Stimulated activated CD8-positive, alpha-beta memory T cell treated with anti-CD3 and anti-CD28 coated beads, Interleukin-12 subunit alpha, Interleukin-12 subunit beta, amount 100 ng/mL, for 24 hours (primary cell): ENCODE results near the gene CEP89.
"Not testable (repeated sequence)": the region's sequence is repeated elsewhere in the genome, so short reads cannot be mapped to it uniquely, and the experiment has no call there.

Experiments used
- DNase-seq: peaks from one replicate; pipeline ENCODE4 v3.0.0-alpha.2; 2020; ENCODE audit errors: extremely low read depth

The CEP89 gene

GRCh38 chr19:32966750-32967149 is 5.0 kb downstream of the CEP89 start:
- no peak for DNase-seq

- no peak for DNase-seq
Observed at GRCh38 chr19:32945260-32945659, 26.5 kb downstream of the CEP89 start.

DNA sequence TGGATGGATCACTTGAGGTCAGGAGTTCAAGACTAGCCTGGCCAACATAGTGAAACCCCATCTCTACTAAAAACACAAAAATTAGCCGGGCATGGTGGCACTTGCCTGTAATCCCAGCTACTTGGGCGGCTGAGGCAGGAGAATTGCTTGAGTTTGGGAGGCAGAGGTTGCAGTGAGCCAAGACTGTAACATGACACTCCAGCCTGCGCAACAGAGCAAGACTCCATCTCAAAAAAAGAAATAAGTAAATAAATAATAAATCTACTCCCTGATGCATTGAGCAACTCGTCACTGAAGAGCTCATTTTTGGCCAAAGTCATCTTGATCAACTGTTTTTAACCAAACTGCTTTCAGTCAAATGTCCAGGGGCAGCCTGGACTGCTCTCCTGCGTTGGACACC is 30.5 kb downstream of the CEP89 start:
- DNase-seq, result not testable (repeated sequence)

- no peak for DNase-seq
Observed at GRCh38 chr19:32936065-32936464, 35.7 kb downstream of the CEP89 start.

GRCh38 chr19:32935629-32936028 is 36.1 kb downstream of the CEP89 start:
- no peak for DNase-seq

DNA sequence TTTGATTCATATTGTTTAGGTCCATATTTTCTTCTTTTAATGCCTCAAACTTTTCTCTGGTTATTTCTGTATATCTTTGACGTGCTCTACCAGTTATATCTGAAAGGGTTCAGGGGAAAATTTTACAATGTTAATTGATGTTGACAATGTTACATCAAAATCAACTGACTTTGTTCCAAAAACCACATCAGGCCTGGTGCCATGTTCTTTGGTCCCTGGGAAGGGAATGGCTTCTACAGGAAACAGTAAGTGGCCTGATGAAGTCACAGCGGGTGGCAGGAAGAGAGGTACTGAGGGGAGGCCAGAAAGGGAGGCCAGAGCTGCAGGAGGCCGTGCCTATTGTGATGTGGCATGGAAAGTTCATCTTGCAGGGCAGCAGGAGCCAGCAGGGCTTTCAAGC is 38.2 kb downstream of the CEP89 start:
- DNase-seq, result no peak

DNA sequence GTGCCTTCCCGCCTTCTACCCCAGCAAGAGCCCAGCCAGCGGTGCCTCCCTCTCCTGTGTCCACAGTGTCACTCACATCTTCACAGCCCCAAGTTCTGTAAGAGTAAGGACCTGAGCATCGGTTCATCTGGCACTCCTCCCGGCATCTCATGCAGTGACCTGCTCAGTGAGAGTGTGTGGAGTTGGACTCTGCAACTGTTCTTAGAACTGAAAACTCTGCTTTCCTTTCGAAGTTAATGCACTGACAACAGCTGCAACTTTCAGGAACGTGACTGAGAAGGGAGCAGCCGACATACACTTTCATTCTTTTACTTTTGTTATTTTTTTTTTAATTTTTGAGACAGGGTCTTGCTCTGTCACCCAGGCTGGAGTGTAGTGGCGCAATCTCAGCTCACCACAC is 41.2 kb downstream of the CEP89 start:
- no peak for DNase-seq

DNA sequence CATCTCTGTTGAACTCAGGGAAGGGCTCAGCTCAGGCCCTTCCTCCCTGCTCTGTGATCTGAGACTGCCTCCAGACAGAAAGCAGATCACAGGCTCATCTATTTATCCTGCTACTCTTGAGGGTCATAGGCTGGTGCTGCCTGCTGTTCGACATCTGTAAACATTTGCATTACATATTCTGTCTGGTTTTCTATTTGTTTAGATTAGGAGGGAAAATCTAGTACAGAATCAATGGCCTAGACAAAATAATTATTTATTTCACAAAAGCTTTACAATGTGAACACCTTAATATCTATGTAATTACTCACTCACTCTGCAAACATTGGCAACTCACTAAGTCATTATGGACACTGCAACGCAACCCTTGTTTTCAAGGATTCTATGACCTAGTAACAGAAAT is 43.0 kb downstream of the CEP89 start:
- DNase-seq, result no peak

- DNase-seq, result no peak
Observed at GRCh38 chr19:32924200-32924599, 47.6 kb downstream of the CEP89 start.

- DNase-seq, result no peak
Observed at GRCh38 chr19:32921624-32922023, 50.1 kb downstream of the CEP89 start.

- DNase-seq, result no peak
Observed at GRCh38 chr19:32919365-32919764, 52.4 kb downstream of the CEP89 start.

- DNase-seq, result no peak
Observed at GRCh38 chr19:32917616-32917996, 54.2 kb downstream of the CEP89 start.

DNA sequence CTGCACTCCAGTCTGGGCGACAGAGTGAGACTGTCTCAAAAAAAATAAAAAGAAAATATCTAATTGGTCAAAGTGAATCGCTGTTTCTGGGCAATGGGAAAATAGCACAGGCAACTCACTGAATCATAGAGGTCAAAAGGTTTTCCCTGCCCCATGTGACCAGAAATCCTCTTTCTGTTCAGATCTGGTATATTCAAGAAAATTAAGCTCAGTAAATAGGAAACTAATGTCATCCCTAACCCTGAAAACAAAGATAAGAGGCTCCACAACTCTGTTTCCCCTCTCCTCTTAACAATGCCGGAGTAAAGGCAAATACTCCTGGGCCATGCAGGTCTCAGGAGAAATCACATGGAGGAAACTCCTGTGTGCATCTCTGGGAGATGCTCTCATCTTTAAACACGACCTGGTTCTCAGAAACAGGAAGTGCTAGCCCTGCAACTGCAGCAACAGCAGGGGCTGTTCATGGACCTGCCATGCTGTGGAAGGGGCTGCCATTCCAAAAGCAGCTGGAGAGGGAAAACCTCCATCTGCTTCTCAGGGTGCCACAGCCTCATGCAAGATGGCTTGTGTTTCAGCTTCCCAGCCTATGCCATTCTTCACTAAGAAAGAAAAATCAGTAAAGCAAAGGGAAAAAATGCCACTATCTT is 54.7 kb downstream of the CEP89 start:
- no peak for DNase-seq

DNA sequence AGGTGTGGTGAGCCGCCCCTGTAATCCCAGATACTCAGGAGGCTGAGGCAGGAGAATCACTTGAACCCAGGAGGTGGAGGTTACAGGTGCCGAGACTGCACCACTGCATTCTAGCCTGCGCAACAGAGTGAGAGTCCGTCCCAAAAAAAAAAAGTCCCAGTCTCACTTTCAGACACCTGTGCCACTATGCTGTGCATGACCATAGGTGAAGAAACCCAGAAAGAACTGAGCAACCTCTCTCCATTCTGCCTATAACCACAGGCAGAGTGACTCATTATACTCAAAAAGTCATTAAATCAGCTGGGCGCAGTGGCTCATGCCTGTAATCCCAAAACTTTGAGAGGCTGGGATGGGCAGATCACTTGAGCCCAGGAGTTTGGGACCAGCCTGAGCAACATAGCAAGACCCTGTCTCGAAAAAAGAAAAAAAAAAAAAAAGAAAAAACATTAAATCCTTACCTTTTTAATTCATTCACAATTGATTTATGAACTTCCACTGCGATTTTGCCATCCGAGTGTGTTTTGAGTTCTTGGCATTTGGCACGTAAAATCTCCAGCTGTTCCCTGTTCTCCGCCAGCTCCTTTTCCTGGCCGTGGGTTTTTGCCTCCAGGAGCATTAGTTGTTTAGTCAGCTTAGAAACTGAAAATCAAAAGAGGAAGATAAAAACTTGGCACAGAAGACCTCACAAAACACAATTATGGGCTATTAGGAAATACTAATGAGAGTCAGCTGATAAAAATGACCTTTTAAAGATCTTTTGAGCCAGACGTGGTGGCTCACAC is 56.7 kb downstream of the CEP89 start:
- DNase-seq, result no peak

DNA sequence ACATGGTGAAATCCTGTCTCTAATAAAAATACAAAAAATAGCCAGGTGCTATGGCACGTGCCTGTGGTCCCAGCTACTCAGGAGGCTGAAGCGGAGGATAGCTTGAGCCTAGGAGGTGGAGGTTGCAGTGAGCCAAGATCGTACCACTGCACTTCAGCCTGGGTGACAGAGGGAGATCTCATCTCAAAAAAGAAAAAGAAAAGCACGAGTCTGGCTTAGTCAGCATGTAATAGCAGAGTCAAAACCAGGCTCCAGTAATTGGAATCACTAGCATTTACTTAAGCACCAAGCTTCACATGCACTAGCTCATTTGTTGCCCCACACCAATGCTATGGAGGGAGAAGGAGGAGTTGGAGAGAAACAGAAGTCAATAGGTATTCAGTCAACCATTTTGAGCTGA is 60.3 kb downstream of the CEP89 start:
- no peak for DNase-seq

DNA sequence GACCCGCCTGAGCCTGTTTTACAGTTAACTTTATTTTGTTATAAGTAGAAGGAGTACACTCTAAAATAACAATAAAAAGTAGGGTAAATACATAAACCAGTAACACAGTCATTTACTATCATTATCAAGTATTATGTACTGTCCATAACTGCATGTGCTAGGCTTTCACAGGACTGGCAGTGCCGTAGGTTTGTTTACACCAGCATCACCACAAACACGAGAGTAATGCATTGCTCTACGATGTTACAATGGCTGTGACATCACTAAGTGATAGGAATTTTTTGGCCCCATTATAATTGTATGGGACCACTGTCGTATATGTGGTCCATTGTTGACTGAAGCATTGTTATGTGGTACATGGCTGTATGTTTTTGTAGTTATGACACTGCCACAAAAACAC is 60.9 kb downstream of the CEP89 start:
- DNase-seq, result no peak

- DNase-seq, result no peak
Observed at GRCh38 chr19:32910094-32910493, 61.7 kb downstream of the CEP89 start.

- DNase-seq, result no peak
Observed at GRCh38 chr19:32909257-32909656, 62.5 kb downstream of the CEP89 start.

DNA sequence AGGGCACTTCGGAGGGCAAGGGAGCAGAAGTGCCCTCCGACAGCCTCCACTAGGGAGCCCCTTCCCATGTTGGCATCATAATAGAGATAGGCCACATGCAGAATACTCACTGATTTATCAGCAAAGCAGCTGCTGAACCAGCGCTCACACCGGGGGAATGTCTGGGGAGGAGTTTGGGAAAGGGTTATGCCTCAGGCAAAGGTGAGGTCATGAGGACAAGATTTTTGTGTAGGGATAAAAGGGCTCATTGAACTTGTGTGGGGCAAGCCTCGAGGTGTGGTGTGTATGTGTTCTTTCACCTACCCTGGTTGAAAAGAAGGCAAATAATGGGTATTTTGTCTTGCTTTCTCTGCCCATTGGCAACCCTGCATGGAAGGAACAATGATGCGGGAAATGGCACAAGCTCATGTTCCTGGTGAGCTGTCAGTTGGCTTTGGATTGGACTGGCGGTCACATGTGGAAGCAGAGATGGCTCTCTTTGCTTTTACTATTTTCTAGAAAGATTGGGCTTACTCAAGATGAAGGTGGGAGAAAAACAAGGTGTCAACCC is 63.0 kb downstream of the CEP89 start:
- no peak for DNase-seq

DNA sequence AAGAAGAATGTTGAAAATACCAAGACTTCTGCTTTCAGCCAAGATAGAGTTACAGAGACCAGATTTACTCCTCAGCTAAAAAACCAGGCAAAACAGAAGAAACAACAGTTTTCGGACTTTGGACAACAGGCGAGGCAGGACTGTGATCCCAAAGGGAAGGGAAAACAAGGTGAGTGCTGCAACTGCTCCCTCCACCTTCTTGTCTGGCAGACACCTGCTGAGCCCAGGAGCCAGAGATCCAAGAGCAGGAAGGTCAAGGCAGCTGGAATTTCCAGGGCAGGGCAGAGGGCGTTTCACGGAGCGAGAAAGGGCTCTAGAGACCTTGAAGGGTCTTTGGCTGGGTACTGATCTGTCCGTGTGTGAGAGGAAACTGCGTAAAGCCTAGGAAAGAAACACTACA is 69.3 kb downstream of the CEP89 start:
- no peak for DNase-seq

DNA sequence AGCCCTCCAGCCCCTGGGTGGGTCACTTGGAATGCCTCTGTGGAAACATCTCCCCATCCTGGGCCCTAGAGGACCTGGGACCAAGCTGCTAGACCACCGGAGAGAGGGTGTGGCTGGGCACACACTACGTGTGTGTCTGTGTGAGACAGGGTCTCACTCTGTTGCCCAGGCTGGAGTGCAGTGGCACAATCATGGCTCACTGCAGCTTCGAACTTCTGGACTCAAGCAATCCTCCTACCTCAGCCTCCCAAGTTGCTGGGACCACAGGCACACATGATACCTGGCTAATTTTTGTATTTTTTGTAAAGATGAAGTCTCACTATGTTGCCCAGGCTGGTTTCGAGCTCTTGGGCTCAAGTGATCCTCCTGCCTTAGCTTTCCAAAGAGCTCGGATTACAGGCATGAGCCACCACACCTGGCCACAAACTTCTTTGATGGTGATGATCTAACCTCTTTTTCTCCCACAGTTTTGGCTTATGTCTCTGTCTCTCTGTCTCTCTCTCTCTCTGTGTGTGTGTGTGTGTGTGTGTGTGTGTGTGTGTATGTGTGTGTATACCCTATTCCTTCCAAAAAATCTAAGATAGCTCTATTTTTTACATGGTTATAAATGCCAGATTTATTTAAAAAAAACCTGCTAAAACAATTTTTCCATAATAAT is 70.1 kb downstream of the CEP89 start:
- no peak for DNase-seq

DNA sequence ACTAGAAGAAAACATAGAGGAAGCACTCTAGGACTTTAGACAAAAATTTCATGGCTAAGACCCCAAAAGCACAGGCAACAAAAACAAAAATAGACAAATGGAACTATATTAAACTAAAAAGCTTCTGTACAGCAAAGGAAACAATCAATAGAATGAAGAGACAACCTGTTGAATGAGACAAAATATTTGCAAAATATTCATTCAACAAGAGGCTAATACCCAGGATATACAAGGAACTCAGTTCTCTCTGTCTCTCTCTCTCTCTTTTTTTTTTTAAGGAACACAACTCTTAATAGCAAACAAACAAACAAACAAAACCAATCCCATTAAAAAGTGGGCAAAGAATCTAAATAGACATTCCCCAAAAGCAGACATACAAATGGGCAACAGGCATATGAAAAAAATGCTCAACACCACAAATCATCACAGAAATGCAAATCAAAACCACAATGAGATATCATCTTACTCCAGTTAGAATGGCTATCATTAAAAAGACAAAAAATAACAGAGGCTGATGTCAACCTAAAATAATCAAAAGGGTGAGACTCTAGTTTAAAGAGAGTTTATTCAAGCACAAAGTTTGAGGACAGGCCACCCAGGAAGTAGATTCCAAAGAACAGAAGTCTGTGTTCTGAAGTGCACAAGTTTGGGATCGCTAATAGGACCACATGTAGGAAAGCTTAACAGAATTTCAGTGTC is 75.1 kb downstream of the CEP89 start:
- DNase-seq, result no peak
